ENCODE measurements around the gene HSH2D.

The HSH2D gene

GRCh38 chr19:16197622-16198369, 54.3 kb downstream of the HSH2D start, which contains the start of gene AP1M1:
Gene AP1M1 (plus strand): TSS chr19:16197911. CDS start chr19:16198027, 116 bp downstream.
- peak; percentile 99 for DNase-seq (ENCODE audit: low spot score)

- no peak for DNase-seq (ENCODE audit: low spot score)
These were observed 54.8 kb downstream of the HSH2D start for GRCh38 chr19:16198370-16198651.

- no peak for DNase-seq (ENCODE audit: low spot score)
These were observed 55.9 kb downstream of the HSH2D start for GRCh38 chr19:16199275-16199932.

- DNase-seq (ENCODE audit: low spot score): no peak
These were observed 56.8 kb downstream of the HSH2D start for GRCh38 chr19:16200038-16201010.

- no peak for DNase-seq (ENCODE audit: low spot score)
These were observed 57.5 kb downstream of the HSH2D start for GRCh38 chr19:16201011-16201391.

- DNase-seq (ENCODE audit: low spot score): no peak
These were observed 59.1 kb downstream of the HSH2D start for GRCh38 chr19:16202320-16203255.

- DNase-seq (ENCODE audit: low spot score): no peak
These were observed 59.9 kb downstream of the HSH2D start for GRCh38 chr19:16203256-16204004.

- no peak for DNase-seq (ENCODE audit: low spot score)
These were observed 60.5 kb downstream of the HSH2D start for GRCh38 chr19:16204005-16204294.

- no peak for DNase-seq (ENCODE audit: low spot score)
These were observed 61.9 kb downstream of the HSH2D start for GRCh38 chr19:16205205-16206045.

- DNase-seq (ENCODE audit: low spot score): no peak
These were observed 62.6 kb downstream of the HSH2D start for GRCh38 chr19:16206046-16206605.

- DNase-seq (ENCODE audit: low spot score): no peak
These were observed 63.2 kb downstream of the HSH2D start for GRCh38 chr19:16206637-16207036.

- no peak for DNase-seq (ENCODE audit: low spot score)
These were observed 63.6 kb downstream of the HSH2D start for GRCh38 chr19:16207063-16207462.

GRCh38 chr19:16207490-16208025, 64.1 kb downstream of the HSH2D start:
- DNase-seq (ENCODE audit: low spot score): no peak

Measured in CD4-positive, alpha-beta T cell treated with Interleukin-2 at 100 ng/mL for 4 hours (primary cell).